NT2/D1 (cell line): ENCODE data around the gene NPNT.

Source experiments
- SUZ12 ChIP-seq: IDR thresholded peaks from 2 replicates; pipeline ENCODE4 v1.6.1; 2011; ENCODE audit not compliant: insufficient read length, insufficient read depth; ENCODE audit errors: extremely low read depth
- YY1 ChIP-seq: IDR thresholded peaks from 2 replicates; pipeline ENCODE4 v1.6.1; 2011; ENCODE audit not compliant: insufficient read length, insufficient read depth
- ZNF274 ChIP-seq: IDR thresholded peaks from 2 replicates; pipeline ENCODE4 v1.6.1; 2011; ENCODE audit warnings: mild to moderate bottlenecking, low read depth, low read length

DNA sequence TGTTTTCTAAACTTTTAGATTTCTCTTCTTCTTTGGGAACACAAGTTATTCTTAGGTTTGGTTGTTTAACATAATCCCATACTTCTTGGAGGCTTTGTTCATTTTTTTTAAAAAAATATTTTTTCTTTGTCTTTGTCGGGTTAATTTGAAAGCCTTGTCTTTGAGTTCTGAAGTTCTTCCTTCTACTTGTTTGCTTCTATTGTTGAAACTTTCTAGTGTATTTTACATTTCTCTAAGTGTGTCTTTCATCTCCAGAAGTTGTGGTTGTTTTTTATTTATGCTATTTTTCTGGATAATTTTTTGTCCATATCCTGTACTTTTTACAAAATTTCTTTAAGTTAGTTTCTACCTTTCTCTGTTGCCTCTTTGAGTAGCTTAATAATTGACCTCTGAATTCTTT lies 116.1 kb downstream of the NPNT start:
- TF ChIP-seq SUZ12, result no peak
- TF ChIP-seq YY1, result no peak
- TF ChIP-seq ZNF274, result no peak
